Left lung (tissue), 10 donors: ENCODE data around the gene GNB1L. TPM values are rescaled to one million over a fixed set of nuclear protein-coding genes. Genes with fewer than 3 reads are reported as not detected.

ENCODE experiments used
- ATAC-seq: fragments of 200-7000 bp; cut with Tn5 transposase; one replicate; pipeline ENCODE4 v1.9.1; 2020; ENCODE audit warnings: moderate library complexity
- DNase-seq, 4 donors: peaks; one replicate each; pipeline ENCODE4 v3.0.0-alpha.2; 2013 to 2020
- H3K27ac ChIP-seq, 2 donors: fragments of 200-600 bp; sonication (generic) in 1 of 2; one replicate each; pipeline versions ENCODE4 v1.5.0 to v1.8.0; 2020 to 2021
- H3K27me3 ChIP-seq, 2 donors: fragments of 200-600 bp; sonication (generic) in 1 of 2; one replicate each; pipeline versions ENCODE4 v1.5.0 to v1.8.0; 2020 to 2021
- H3K36me3 ChIP-seq, 2 donors: fragments of 200-600 bp; sonication (generic) in 1 of 2; one replicate each; pipeline versions ENCODE4 v1.5.0 to v1.8.0; 2020 to 2021
- H3K4me1 ChIP-seq, 2 donors: fragments of 200-600 bp; one replicate each; pipeline ENCODE4 v1.8.0; 2021
- H3K4me3 ChIP-seq, 2 donors: fragments of 200-600 bp; sonication (generic) in 1 of 2; one replicate each; pipeline versions ENCODE4 v1.5.0 to v1.8.0; 2020 to 2021; ENCODE audit warnings: mild to moderate bottlenecking in 1 of 2
- H3K9me3 ChIP-seq, 2 donors: fragments of 200-600 bp; sonication (generic) in 1 of 2; one replicate each; pipeline versions ENCODE4 v1.5.0 to v1.8.0; 2020 to 2021
- intact Hi-C, 2 donors: fragments of 100-400 bp; cut with DNase I; formaldehyde crosslinking; loops; one replicate each; pipeline versions ENCODE4 v1.11.2 to v1.14.2; 2022
- polyA plus RNA-seq, 6 donors: library from polyadenylated mRNA; unstranded; fragments of 120-200 nt; gene quantifications; one replicate each; pipeline ENCODE4 v1.2.1, GENCODE V29; 2013; ENCODE audit not compliant: insufficient read length in 6 of 6
- total RNA-seq, 2 donors: library from RNA; stranded (reverse); fragmentation: NEBNext Ultra II Directional; extraction: Animal tissue kit (Norgen Biotek cat#: 25700); gene quantifications; one replicate each; pipeline ENCODE4 v1.2.1, GENCODE V29; 2021
- TF ChIP-seq, protein P1 (sequence below), 2 donors: fragments of 200-600 bp; sonication (generic) in 1 of 2; IDR thresholded peaks; one replicate each; pipeline versions ENCODE4 v1.5.0 to v1.8.0; 2021; ENCODE audit warnings: antibody characterized with exemption in 2 of 2
- donor health status: DM: no; HTN: yes; CAD: no.
- donor health status: DM: no; HTN: no; CAD: no.

The GNB1L gene
- total and polyA plus RNA-seq, 8 donors, result 4.3 to 7.9 (median 5.5) TPM

DNA sequence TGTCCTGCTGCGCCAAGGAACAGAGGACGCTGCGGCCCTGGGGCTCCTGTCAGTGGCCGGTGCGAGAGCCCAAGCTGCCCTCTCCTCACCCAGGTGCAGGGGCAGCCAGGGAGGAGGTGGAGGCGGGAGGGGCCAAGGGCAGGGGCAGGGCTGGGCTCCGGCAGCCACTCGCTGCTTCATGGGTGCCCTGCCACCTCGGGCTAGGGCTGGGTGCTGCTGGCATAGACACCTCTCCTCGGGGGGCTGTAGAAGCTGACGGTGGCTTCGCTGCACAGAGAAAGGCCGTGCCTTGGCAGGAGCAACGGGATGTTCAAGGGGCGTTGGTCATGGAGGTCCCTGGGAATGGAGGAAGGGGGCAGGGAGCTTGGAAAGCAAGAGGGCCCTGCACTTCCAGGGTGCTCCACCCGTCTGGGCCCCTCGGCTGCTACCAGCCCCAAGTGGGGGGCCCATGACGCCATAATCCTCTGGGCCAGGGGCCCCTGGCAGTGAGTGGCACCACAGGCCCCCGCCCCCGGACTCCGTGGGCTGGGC is 95.7 kb downstream of the GNB1L start:
- TF ChIP-seq, protein P1, sequence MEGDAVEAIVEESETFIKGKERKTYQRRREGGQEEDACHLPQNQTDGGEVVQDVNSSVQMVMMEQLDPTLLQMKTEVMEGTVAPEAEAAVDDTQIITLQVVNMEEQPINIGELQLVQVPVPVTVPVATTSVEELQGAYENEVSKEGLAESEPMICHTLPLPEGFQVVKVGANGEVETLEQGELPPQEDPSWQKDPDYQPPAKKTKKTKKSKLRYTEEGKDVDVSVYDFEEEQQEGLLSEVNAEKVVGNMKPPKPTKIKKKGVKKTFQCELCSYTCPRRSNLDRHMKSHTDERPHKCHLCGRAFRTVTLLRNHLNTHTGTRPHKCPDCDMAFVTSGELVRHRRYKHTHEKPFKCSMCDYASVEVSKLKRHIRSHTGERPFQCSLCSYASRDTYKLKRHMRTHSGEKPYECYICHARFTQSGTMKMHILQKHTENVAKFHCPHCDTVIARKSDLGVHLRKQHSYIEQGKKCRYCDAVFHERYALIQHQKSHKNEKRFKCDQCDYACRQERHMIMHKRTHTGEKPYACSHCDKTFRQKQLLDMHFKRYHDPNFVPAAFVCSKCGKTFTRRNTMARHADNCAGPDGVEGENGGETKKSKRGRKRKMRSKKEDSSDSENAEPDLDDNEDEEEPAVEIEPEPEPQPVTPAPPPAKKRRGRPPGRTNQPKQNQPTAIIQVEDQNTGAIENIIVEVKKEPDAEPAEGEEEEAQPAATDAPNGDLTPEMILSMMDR (IDR thresholded peaks at IDR 0.05), result no peak

DNA sequence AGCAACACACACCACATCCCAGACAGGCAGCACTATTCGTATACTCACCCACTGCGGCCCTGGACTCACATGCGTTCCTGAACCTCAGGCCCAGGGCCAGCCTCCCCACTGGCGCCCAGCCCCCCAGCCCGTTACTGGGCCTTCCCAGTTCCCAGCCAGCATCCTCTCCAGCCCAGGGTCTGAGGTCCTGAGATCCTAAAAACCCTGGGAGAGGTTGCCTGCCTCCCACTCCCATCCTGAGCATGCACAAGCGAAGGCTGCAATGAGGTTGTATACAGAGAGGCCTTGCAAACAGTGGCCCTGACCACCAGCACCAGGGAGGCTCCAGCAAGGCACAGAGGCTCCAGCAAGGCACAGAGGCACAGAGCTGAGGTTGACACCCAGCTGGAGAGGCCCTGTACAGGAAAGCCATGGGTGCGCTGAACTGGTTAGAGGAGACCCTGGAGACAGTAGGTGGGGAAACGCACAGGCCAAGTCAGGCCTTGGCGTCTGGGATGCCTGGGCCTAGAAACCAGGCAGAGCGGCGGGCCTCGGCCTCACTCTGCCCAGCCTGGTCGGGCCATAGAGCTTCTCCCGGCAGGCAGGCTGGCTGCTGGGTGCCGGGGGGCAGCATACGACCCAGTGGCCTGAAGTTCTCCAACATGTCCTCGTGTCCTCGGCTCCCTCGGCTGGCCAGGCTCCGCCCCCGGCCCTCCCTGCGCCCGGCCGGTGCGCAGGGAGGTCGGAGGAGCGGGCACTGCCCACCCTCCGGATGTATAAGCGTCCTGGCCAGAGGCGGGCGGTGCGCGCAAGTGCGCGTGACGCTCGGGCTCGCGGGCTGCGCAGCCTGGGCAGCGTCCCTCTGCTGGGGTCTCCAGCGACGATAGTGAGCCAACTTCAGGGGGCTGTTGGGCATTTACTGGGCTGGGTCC is 96.4 kb downstream of the GNB1L start:
- H3K27me3 ChIP-seq, result peaks cover 88 to 95% of the 10 kb centered on the region in 2 donors
- H3K36me3 ChIP-seq, result no peaks in the 10 kb centered on the region
- TF ChIP-seq, protein P1 (IDR thresholded peaks at IDR 0.05), result no peak
- DNase-seq, result peak in 1 of 4 donors; percentile 75
- H3K9me3 ChIP-seq, result no peaks in the 10 kb centered on the region
- intact Hi-C loops, result no loop called here
- no peak overlapping the region for H3K27ac ChIP-seq
- no peak overlapping the region for H3K4me3 ChIP-seq
- peaks cover 3 to 47% of the 10 kb centered on the region in 2 donors for H3K4me1 ChIP-seq
- no peak for ATAC-seq

More for the DNA sequence above, 95.7 kb downstream of the GNB1L start:
- H3K4me3 ChIP-seq, result no peak overlapping the region
- intact Hi-C loops, result no loop called here
- H3K27ac ChIP-seq, result no peak overlapping the region
- peaks cover 3 to 47% of the 10 kb centered on the region in 2 donors for H3K4me1 ChIP-seq
- H3K27me3 ChIP-seq, result peaks cover 88 to 95% of the 10 kb centered on the region in 2 donors
- H3K36me3 ChIP-seq, result no peaks in the 10 kb centered on the region
- no peak for DNase-seq
- no peak for ATAC-seq
- H3K9me3 ChIP-seq, result no peaks in the 10 kb centered on the region

DNA sequence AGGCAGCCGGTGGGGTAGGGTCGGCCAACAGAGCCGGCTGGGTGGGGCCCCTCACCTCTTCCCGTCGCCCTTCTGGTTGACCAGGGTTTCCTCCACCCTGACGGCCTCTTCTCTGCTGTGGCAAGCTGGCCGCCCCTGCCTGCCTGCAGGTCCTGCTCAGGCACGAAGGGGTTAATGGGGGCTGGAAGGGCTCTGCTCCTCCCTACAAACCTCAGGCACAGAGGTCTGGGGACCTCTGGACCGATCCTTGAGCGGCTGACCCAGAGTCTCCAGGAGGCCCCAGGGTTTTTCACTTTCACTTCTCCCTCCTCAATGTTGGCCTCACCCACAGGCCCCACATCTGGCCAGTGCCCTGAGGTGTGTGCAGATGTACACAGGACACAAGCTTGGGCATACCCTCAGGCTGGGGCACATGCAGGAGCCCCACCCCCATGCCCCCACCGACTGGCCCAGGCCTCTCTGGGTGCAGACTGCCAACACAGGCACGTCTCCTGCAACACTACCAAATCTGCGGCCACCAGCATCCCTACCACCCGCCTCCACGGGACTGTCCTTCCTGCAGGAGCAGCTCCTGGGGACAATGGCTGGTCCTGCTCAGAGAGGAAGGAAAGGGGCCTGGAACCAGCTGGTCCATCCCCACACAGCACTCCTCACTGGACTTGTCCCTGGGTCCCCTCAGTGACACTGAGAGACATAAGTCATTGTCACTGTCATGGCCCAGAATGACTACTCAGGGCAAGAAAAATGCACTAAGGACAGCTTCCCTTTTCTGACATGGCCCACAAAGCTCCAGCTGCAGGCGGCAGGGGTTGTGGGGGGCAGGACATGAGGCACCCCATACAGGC is 97.3 kb downstream of the GNB1L start:
- no peaks in the 10 kb centered on the region for H3K36me3 ChIP-seq
- DNase-seq (no peak), ATAC-seq (peak; percentile 30)
- TF ChIP-seq, protein P1 (IDR thresholded peaks at IDR 0.05), result no peak
- H3K4me1 ChIP-seq, result peaks cover 3 to 47% of the 10 kb centered on the region in 2 donors
- intact Hi-C loops, result no loop called here
- H3K27me3 ChIP-seq, result peaks cover 83 to 95% of the 10 kb centered on the region in 2 donors
- no peaks in the 10 kb centered on the region for H3K9me3 ChIP-seq
- H3K4me3 ChIP-seq, result peak overlapping the region in 1 of 2 donors; percentile 33
- H3K27ac ChIP-seq, result no peak overlapping the region

GRCh38 chr22:19756288-19757128 is 98.2 kb downstream of the GNB1L start:
- H3K27me3 ChIP-seq, result peaks cover 76 to 95% of the 10 kb centered on the region in 2 donors
- intact Hi-C loops, result no loop called here
- no peak overlapping the region for H3K27ac ChIP-seq
- DNase-seq, result peak in 1 of 4 donors; percentile 92
- peaks cover 3 to 46% of the 10 kb centered on the region in 2 donors for H3K4me1 ChIP-seq
- peak; percentile 85 for ATAC-seq
- no peaks in the 10 kb centered on the region for H3K9me3 ChIP-seq
- H3K36me3 ChIP-seq, result no peaks in the 10 kb centered on the region
- TF ChIP-seq, protein P1 (IDR thresholded peaks at IDR 0.05), result peak; percentile 29 to 42
- H3K4me3 ChIP-seq, result peak overlapping the region; percentile 2 to 33
